ENCODE measurements around the gene SHKBP1.
"Not testable (repeated sequence)": the region's sequence is repeated elsewhere in the genome, so short reads cannot be mapped to it uniquely, and the experiment has no call there.

SHKBP1 gene
- total RNA-seq = 93.0 to 117 (median 103) reads per million in 4 experiments

- DNase-seq = peak; percentile 90
These were observed at the start of gene SHKBP1 for GRCh38 chr19:40576585-40577451. Gene SHKBP1 (plus strand): TSS chr19:40576873. CDS start chr19:40576900, 27 bp downstream.

- no peak for DNase-seq
These were observed 48.6 kb upstream of the SHKBP1 start for GRCh38 chr19:40528078-40528477.

GRCh38 chr19:40528533-40529092 is 48.1 kb upstream of the SHKBP1 start:
- DNase-seq = no peak

GRCh38 chr19:40529093-40529954 is 47.3 kb upstream of the SHKBP1 start:
- DNase-seq = peak; percentile 85

GRCh38 chr19:40530091-40530901 is 46.4 kb upstream of the SHKBP1 start:
- DNase-seq = no peak

- DNase-seq = no peak
These were observed 43.2 kb upstream of the SHKBP1 start for GRCh38 chr19:40533508-40533907.

- DNase-seq = no peak
These were observed 42.5 kb upstream of the SHKBP1 start for GRCh38 chr19:40534148-40534547.

GRCh38 chr19:40539070-40539469 is 37.6 kb upstream of the SHKBP1 start:
- DNase-seq = no peak

GRCh38 chr19:40542202-40542859 is 34.3 kb upstream of the SHKBP1 start:
- DNase-seq = no peak

- DNase-seq = no peak
These were observed 33.6 kb upstream of the SHKBP1 start for GRCh38 chr19:40543029-40543597.

- not testable (repeated sequence) for DNase-seq
These were observed 30.4 kb upstream of the SHKBP1 start for GRCh38 chr19:40546153-40546841.

GRCh38 chr19:40547190-40547589 is 29.5 kb upstream of the SHKBP1 start:
- not testable (repeated sequence) for DNase-seq

GRCh38 chr19:40547836-40548235 is 28.8 kb upstream of the SHKBP1 start:
- DNase-seq = no peak

- DNase-seq = peak; percentile 65
These were observed 27.5 kb upstream of the SHKBP1 start for GRCh38 chr19:40549007-40549708.

GRCh38 chr19:40550951-40551350 is 25.7 kb upstream of the SHKBP1 start:
- no peak for DNase-seq

- no peak for DNase-seq
These were observed 23.8 kb upstream of the SHKBP1 start for GRCh38 chr19:40552848-40553247.

GRCh38 chr19:40553885-40554857 is 22.5 kb upstream of the SHKBP1 start:
- no peak for DNase-seq

GRCh38 chr19:40555978-40556689 is 20.5 kb upstream of the SHKBP1 start:
- DNase-seq = no peak

Data from effector CD8-positive, alpha-beta T cell (primary cell).